Loucy (cell line): ENCODE data around the gene DNM1.

Experiments
- H2AFZ ChIP-seq: fragments of 200-600 bp; sonication (generic); 2 replicates; pipeline ENCODE4 v1.6.0; 2016; ENCODE audit warnings: antibody characterized with exemption, mild to moderate bottlenecking, low read length, moderate library complexity
- H3F3A ChIP-seq: fragments of 200-600 bp; 2 replicates; pipeline ENCODE4 v1.6.0; 2016; ENCODE audit warnings: antibody characterized with exemption, low read depth, mild to moderate bottlenecking
- H3K27me3 ChIP-seq: fragments of 200-600 bp; sonication (generic); 2 replicates; pipeline ENCODE4 v1.6.1; 2014; ENCODE audit warnings: low read length, mild to moderate bottlenecking; ENCODE audit not compliant: insufficient read depth, poor library complexity, severe bottlenecking
- H3K36me3 ChIP-seq: fragments of 200-600 bp; sonication (generic); 2 replicates; pipeline ENCODE4 v1.6.1; 2016; ENCODE audit warnings: low read length; ENCODE audit not compliant: insufficient read depth
- H3K4me1 ChIP-seq: fragments of 200-600 bp; sonication (generic); 2 replicates; pipeline ENCODE4 v1.5.1; 2014; ENCODE audit warnings: low read length, mild to moderate bottlenecking; ENCODE audit not compliant: insufficient read depth, poor library complexity, severe bottlenecking
- H3K4me2 ChIP-seq: fragments of 200-600 bp; sonication (generic); 2 replicates; pipeline ENCODE4 v1.6.0; 2014; ENCODE audit warnings: antibody characterized with exemption, low read length, low read depth, mild to moderate bottlenecking; ENCODE audit not compliant: poor library complexity, severe bottlenecking
- H3K4me3 ChIP-seq: fragments of 200-600 bp; sonication (generic); 2 replicates; pipeline ENCODE4 v1.5.1; 2014; ENCODE audit warnings: low read length, mild to moderate bottlenecking, mixed read lengths; ENCODE audit not compliant: poor library complexity, severe bottlenecking
- H3K79me2 ChIP-seq: fragments of 200-600 bp; sonication (generic); 2 replicates; pipeline ENCODE4 v1.6.1; 2014; ENCODE audit warnings: low read length; ENCODE audit not compliant: insufficient read depth
- H3K9ac ChIP-seq: fragments of 200-600 bp; sonication (generic); 2 replicates; pipeline ENCODE4 v1.6.0; 2014; ENCODE audit warnings: mild to moderate bottlenecking, low read depth, low read length, moderate library complexity; ENCODE audit not compliant: poor library complexity, severe bottlenecking
- H3K9me2 ChIP-seq: fragments of 200-600 bp; sonication (generic); replicated peaks from 2 replicates; pipeline ENCODE4 v1.6.1; 2016; ENCODE audit warnings: low read depth, low read length, mixed read lengths
- H3K9me3 ChIP-seq: fragments of 200-600 bp; sonication (generic); 2 replicates; pipeline ENCODE4 v1.6.1; 2014; ENCODE audit warnings: mild to moderate bottlenecking, antibody characterized with exemption, low read length, low read depth; ENCODE audit not compliant: insufficient read depth
- H4K20me1 ChIP-seq: fragments of 200-600 bp; sonication (generic); 2 replicates; pipeline ENCODE4 v1.6.0; 2014; ENCODE audit warnings: antibody characterized with exemption, low read length, mild to moderate bottlenecking; ENCODE audit not compliant: insufficient read depth, poor library complexity, severe bottlenecking
- EZH2phosphoT487 ChIP-seq: fragments of 200-600 bp; IDR thresholded peaks from 2 replicates; pipeline ENCODE4 v1.6.1; 2018; ENCODE audit warnings: antibody characterized with exemption, mild to moderate bottlenecking, moderate library complexity, borderline replicate concordance
- TF ChIP-seq, protein P1 (sequence below): fragments of 200-600 bp; sonication (generic); conservative IDR thresholded peaks from 2 replicates; pipeline ENCODE4 v1.5.1; 2014; ENCODE audit warnings: mild to moderate bottlenecking, antibody characterized with exemption, low read length

DNM1 gene

GRCh38 chr9:128253140-128253990 is 50.2 kb downstream of the DNM1 start:
- no peak overlapping the region for H2AFZ ChIP-seq
- H3K36me3 ChIP-seq = peaks cover 6% of the 10 kb centered on the region; the same call in 1 of the 2 replicates
- no peaks in the 10 kb centered on the region for H3K4me1 ChIP-seq
- H3K9ac ChIP-seq = no peak overlapping the region
- no peaks in the 10 kb centered on the region for H3K9me2 ChIP-seq
- H3K27me3 ChIP-seq = no peaks in the 10 kb centered on the region
- TF ChIP-seq, protein P1, sequence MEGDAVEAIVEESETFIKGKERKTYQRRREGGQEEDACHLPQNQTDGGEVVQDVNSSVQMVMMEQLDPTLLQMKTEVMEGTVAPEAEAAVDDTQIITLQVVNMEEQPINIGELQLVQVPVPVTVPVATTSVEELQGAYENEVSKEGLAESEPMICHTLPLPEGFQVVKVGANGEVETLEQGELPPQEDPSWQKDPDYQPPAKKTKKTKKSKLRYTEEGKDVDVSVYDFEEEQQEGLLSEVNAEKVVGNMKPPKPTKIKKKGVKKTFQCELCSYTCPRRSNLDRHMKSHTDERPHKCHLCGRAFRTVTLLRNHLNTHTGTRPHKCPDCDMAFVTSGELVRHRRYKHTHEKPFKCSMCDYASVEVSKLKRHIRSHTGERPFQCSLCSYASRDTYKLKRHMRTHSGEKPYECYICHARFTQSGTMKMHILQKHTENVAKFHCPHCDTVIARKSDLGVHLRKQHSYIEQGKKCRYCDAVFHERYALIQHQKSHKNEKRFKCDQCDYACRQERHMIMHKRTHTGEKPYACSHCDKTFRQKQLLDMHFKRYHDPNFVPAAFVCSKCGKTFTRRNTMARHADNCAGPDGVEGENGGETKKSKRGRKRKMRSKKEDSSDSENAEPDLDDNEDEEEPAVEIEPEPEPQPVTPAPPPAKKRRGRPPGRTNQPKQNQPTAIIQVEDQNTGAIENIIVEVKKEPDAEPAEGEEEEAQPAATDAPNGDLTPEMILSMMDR = no peak
- TF ChIP-seq EZH2phosphoT487 = no peak
- H3K9me3 ChIP-seq = no peaks in the 10 kb centered on the region
- H3K79me2 ChIP-seq = no peaks in the 10 kb centered on the region
- no peaks in the 10 kb centered on the region for H3F3A ChIP-seq
- H4K20me1 ChIP-seq = no peaks in the 10 kb centered on the region
- H3K4me2 ChIP-seq = no peak overlapping the region
- no peak overlapping the region for H3K4me3 ChIP-seq

DNA sequence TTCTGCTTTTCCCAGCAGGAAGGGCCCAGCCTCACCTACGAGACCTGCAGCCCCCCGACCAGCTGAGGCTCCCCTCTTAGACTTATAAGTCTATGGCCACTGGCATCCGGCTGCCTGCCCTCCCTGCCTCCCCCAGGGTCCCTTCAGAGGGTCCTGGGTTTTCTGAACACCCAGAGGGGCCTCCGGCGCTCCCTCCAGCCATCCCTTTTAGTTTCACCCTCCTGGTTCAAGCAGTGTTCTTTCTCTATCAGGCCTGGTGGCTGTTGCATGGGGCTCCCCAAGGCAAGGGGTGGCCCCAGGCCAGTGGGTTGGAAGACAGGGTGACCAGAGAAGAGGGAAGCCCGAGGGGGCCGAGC is 50.8 kb downstream of the DNM1 start:
- H3K4me3 ChIP-seq = no peak overlapping the region
- peaks cover 8% of the 10 kb centered on the region; the same call in 1 of the 2 replicates for H3K36me3 ChIP-seq
- H3K27me3 ChIP-seq = no peaks in the 10 kb centered on the region
- H3K4me1 ChIP-seq = no peaks in the 10 kb centered on the region
- no peak overlapping the region for H2AFZ ChIP-seq
- H4K20me1 ChIP-seq = no peaks in the 10 kb centered on the region
- no peaks in the 10 kb centered on the region for H3K79me2 ChIP-seq
- no peak for TF ChIP-seq EZH2phosphoT487
- TF ChIP-seq, protein P1 = no peak
- H3K9ac ChIP-seq = no peak overlapping the region
- H3K9me2 ChIP-seq = no peaks in the 10 kb centered on the region
- no peak overlapping the region for H3K4me2 ChIP-seq
- no peaks in the 10 kb centered on the region for H3K9me3 ChIP-seq
- no peaks in the 10 kb centered on the region for H3F3A ChIP-seq

- Histone ChIP-seq H3K9me3 (no peaks in the 10 kb centered on the region), H3K79me2 (no peaks in the 10 kb centered on the region), H3F3A (no peaks in the 10 kb centered on the region), H3K27me3 (no peaks in the 10 kb centered on the region), H3K36me3 (peaks cover 9% of the 10 kb centered on the region; the same call in 1 of the 2 replicates), H4K20me1 (no peaks in the 10 kb centered on the region), H3K4me2 (no peak overlapping the region), H3K9me2 (no peaks in the 10 kb centered on the region), H2AFZ (no peak overlapping the region), H3K9ac (no peak overlapping the region), H3K4me1 (no peaks in the 10 kb centered on the region), H3K4me3 (no peak overlapping the region)
- TF ChIP-seq, protein P1 = no peak
- TF ChIP-seq EZH2phosphoT487 = no peak
These were observed 51.2 kb downstream of the DNM1 start for GRCh38 chr9:128254362-128254761.
